SKM-1 (cell line): ENCODE results near the gene ERP29.
"Not testable (repeated sequence)": the region's sequence is repeated elsewhere in the genome, so short reads cannot be mapped to it uniquely, and the experiment has no call there.

ENCODE experiments used
- DNase-seq: peaks from one replicate; lab custom pipeline; 2025; ENCODE audit not compliant: unreplicated experiment; lab: John Stamatoyannopoulos, UW

ERP29 gene

GRCh38 chr12:112035219-112035785, 22.1 kb downstream of the ERP29 start:
- DNase-seq: no peak

- not testable (repeated sequence) for DNase-seq
Observed at GRCh38 chr12:112036614-112037013, 23.4 kb downstream of the ERP29 start.

- DNase-seq: no peak
Observed at GRCh38 chr12:112046003-112046402, 32.8 kb downstream of the ERP29 start.

GRCh38 chr12:112049351-112049750, 36.1 kb downstream of the ERP29 start:
- no peak for DNase-seq

GRCh38 chr12:112061137-112061536, 47.9 kb downstream of the ERP29 start:
- no peak for DNase-seq

GRCh38 chr12:112063273-112063672, 50.0 kb downstream of the ERP29 start:
- DNase-seq: no peak

- DNase-seq: no peak
Observed at GRCh38 chr12:112066566-112066965, 53.3 kb downstream of the ERP29 start.
